AG10803 (cell line): ENCODE results near the gene TMEM184B.

ENCODE experiments used
- DNase-seq: peaks from one replicate; pipeline ENCODE4 v3.0.0; 2010; ENCODE audit warnings: low read depth
- H3K4me3 ChIP-seq: 2 replicates; pipeline ENCODE4 v1.5.1; 2011; ENCODE audit warnings: mild to moderate bottlenecking, low read length, control low read depth
- CTCF ChIP-seq: conservative IDR thresholded peaks from 2 replicates; pipeline ENCODE4 v1.5.1; 2011; ENCODE audit warnings: mild to moderate bottlenecking, low read length, control low read depth, inconsistent platforms

Gene TMEM184B

DNA sequence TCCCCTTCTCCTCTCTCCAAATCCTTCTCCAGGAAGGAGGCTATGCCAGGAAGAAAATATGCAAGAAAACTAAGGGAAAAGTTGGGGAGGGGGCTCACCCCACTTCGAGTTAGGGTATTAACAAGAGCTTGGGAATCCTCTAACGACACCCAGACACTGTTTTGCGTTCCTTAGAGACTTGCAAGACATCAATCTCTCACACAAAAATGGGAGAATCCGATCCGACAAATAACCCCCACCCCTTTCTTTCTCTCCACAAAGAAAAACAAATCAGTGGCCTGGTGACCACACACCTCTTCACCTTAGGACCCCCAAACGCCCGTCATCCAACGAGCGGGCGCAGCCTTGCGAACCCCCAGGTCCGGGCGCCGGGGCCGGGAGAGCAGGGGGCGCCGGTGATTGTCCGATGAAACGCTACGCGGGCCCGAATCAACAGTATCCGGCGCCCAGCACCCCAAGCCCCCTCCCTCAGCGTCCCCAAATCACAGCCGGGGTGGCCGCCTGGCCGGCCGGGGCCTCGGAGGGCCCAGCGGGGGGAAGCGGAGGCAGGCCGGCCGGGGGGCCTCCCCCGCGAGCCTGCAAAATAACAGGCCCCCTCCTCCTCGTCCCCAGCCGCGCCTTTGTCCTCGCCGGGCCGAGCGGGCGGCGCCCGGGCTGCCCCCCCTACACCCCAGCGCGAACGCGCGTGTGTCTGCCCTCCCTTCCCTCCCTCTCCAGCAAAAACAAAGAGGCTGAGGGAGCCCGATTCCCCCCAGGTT lies 43.7 kb upstream of the TMEM184B start:
- no peak for TF ChIP-seq CTCF
- H3K4me3 ChIP-seq = peak overlapping the region; percentile 89
- DNase-seq = peak; percentile 68

DNA sequence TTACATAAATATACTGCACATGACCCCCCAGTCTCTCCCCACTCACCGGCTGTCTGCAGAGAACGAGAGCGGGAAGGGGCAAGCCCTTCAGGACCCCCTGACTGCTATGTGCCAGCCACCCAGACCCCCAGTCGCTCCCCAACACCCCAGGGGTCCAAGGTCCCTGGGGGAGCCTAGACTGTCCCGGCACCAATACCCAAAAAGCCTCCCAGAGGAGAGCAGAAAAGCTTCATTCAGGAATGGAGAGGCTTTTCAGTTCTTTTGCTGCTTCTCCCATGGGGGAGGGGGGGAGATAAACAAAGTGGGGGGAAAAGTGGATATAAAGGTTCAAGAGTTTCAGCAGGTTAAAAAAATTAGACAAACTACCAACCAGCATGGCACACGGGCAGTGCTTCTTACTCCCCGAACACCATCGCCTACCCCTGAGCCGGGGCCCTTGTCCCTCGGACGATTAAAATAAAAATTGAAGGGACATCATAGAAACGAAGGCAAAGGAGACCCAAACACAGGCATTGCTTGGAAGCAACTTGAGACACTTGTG lies 43.1 kb upstream of the TMEM184B start:
- TF ChIP-seq CTCF = no peak
- peak overlapping the region; percentile 89 for H3K4me3 ChIP-seq
- DNase-seq = peak; percentile 9

GRCh38 chr22:38314933-38315822 lies 42.4 kb upstream of the TMEM184B start:
- peak; percentile 40 for DNase-seq
- H3K4me3 ChIP-seq = peak overlapping the region; percentile 89
- no peak for TF ChIP-seq CTCF

GRCh38 chr22:38314051-38314932 lies 41.5 kb upstream of the TMEM184B start:
- peak overlapping the region; percentile 89 for H3K4me3 ChIP-seq
- peak; percentile 29 for DNase-seq
- no peak for TF ChIP-seq CTCF

- no peak for TF ChIP-seq CTCF
- H3K4me3 ChIP-seq = peak overlapping the region; percentile 89
- DNase-seq = peak; percentile 90
These were observed 40.7 kb upstream of the TMEM184B start for GRCh38 chr22:38313384-38313955.

DNA sequence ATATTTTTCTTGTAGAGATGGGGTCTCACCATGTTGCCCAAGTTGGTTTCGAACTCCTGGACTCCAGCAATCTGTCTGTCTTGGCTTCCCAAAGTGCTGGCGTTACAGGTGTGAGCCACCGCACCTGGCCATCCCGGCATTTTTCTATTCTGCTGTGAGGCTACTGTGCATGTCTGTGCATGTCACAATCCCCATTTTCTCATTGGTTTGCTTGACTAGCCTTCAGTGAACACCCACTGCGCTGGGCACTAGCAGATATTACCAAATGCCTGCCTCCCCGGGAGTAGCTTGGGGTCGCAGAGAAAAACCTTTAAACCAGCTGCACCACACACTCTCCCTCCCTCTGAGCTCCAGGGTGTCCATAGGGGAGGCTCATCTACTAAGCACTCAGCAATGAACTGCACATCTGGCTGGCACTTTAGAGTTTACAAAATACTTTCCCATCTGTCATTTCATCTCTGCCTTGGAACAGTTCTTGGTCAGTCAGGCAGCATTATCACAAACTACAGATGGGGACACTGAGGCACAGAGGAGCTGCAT lies 39.5 kb upstream of the TMEM184B start:
- peak; percentile 48 for DNase-seq
- TF ChIP-seq CTCF = no peak

More for the DNA sequence above, 39.5 kb upstream of the TMEM184B start:
- no peak overlapping the region for H3K4me3 ChIP-seq
